MM.1S (cell line): ENCODE data around the gene MUC5B.

Source experiments
- EZH2 ChIP-seq: fragments of 300-600 bp; sonication (generic); optimal IDR thresholded peaks from 2 replicates; pipeline ENCODE3; 2017; ENCODE audit warnings: low read depth, mild to moderate bottlenecking, antibody characterized with exemption, low read length, mixed read lengths
- TF ChIP-seq, protein P1 (sequence below): fragments of 300-600 bp; sonication (generic); IDR thresholded peaks from 2 replicates; pipeline ENCODE4 v1.5.1; 2016; ENCODE audit warnings: antibody characterized with exemption, low read length, mixed read lengths

DNA sequence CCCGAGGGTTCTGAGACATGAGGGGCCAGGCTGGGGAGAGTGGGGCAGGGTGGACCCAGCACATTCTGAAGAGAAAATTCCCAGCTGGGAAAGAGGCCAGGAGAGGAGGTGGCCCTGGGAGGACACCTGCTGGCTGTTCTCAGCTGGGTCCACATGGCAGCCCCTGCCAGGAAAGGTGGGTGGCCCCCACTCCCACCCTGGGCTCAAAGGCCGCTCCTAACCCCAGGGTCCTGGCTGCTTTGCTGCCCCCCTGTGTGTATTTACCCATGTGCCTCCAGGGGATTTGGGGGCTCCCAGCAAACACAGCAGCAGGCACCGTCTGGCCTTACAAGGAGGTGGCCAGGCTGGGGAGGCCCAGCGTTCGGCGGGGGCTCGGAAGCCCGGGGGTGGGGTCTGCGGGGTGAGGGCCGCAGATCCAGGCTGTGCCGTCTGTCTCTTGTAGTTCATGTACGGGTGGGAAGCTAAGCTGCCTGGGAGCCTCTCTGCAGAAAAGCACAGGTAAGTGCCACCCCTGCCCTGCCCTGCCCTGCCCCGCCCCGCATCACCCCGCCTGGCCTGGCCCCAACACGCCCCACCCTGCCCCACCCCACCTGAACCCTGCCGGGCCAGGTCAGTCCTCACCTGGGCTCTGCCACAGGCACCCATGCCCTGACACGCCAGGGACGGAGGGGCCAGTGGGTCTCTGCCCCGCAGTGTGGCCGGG, 10.6 kb downstream of the MUC5B start:
- TF ChIP-seq, protein P1, sequence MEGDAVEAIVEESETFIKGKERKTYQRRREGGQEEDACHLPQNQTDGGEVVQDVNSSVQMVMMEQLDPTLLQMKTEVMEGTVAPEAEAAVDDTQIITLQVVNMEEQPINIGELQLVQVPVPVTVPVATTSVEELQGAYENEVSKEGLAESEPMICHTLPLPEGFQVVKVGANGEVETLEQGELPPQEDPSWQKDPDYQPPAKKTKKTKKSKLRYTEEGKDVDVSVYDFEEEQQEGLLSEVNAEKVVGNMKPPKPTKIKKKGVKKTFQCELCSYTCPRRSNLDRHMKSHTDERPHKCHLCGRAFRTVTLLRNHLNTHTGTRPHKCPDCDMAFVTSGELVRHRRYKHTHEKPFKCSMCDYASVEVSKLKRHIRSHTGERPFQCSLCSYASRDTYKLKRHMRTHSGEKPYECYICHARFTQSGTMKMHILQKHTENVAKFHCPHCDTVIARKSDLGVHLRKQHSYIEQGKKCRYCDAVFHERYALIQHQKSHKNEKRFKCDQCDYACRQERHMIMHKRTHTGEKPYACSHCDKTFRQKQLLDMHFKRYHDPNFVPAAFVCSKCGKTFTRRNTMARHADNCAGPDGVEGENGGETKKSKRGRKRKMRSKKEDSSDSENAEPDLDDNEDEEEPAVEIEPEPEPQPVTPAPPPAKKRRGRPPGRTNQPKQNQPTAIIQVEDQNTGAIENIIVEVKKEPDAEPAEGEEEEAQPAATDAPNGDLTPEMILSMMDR = no peak
- no peak for TF ChIP-seq EZH2
